UCSD-AML1 (cell line): ENCODE data around the gene PTPRO.

Experiments
- DNase-seq: peaks from one replicate; lab custom pipeline; 2025; ENCODE audit not compliant: unreplicated experiment; lab: John Stamatoyannopoulos, UW

Gene PTPRO

DNA sequence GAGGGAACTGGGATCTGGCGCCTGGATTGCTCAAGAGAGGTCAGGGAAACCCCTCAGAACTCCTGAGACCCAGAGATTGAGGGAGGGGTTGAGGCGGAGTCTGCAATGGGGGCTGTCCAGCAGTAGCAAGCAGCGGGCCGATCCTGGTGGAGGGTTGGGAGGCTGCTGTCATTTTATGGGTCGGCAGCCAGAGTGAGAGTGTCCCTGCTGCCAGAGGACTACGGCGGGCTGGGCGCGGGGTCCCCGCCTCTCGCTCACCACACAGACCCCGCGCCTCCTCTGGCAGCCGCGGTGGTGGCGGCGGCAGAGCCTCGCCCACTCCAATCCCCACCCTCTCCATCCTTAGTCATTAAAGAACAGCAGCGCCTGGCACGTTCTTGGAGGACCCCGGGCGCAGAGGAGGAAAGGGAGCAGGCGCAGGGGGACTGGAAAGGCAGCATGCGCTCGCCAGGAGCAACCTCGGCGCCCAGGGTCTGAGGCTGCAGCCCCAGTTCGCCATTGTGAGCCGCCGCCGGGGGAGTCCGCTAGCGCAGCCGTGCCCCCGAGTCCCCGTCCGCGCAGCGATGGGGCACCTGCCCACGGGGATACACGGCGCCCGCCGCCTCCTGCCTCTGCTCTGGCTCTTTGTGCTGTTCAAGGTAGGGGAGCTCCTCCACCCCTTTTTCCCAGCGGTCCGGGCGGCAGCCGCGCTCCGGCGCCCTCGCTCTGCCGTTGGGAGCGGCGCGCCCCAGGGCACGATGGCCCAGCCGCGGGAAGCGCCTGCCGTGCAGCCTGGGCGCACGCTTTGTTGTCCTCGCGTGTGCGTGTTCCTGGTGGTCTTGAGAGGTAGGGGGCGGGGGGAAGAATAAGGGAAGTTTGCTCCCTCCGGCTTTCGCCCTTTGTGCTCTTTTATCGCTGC is at the start of gene PTPRO:
Gene PTPRO, plus strand, starts transcription at position 345 of the 898 bp plus-strand sequence.
- no peak for DNase-seq

DNA sequence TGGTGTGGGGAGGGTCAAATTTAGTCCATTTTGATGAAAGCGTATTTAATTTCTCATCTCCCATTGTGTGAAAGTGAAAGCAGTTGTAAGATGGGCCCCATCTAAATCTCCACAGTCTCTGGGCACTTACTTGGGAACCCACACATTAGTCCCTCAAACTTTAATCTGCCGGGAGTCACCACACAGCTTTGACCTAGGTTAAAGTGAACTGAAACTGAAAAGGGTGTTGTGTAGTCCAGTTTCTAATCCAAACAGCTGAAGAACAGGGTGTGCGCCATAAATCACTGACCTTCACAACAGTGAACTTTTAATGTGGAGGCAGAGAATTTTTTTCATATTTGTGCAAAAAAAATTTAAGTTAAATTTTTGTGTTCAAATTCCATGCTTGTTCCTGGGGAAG is 48.4 kb upstream of the PTPRO start:
- DNase-seq: no peak

DNA sequence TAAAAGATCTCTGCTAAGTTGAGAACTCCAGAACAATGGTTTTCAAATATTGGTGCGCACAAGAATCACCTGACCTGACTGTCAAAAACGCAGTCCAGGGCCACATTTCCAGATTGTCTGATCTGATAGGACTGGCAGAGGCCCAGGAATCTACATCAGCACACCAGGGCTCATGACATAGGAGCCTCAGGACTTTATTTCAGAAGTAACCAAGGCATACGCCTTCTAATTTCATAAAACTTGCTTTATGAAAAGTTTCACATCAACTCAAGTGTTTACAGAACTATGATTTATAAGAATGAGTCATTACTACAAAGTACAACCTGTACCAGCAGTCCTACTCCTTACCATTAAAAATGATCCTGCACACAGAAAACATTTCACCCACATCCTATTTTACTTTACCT is 47.7 kb upstream of the PTPRO start:
- DNase-seq: no peak

DNA sequence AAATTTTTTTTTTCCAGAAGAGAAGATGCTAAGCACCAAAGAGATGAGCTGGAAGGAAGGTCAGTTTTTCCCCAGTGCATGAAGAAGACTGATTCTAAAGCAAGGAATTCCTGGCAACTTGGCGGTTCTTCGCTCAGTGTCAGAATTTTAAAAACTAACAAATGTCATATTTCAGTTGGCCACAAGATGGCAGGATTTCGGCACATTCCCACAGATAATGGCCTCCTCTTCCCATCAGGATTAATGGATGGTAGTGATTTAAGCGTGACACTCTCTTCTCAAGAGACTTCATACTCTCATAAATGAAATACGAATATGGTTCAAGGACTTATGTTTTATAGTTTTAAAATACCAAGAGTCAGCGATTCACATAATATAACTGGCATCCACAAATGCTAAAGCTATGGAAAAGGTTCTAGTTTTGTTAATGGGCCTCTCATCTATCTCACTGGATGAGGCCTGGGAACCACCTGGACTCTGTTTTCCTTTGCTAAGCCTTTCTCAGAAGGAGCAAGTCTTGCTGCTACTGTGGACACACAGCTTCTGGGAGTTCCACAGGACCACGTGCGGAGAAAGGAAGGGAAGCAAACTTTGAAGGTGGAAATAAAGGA is 46.1 kb upstream of the PTPRO start:
- no peak for DNase-seq

DNA sequence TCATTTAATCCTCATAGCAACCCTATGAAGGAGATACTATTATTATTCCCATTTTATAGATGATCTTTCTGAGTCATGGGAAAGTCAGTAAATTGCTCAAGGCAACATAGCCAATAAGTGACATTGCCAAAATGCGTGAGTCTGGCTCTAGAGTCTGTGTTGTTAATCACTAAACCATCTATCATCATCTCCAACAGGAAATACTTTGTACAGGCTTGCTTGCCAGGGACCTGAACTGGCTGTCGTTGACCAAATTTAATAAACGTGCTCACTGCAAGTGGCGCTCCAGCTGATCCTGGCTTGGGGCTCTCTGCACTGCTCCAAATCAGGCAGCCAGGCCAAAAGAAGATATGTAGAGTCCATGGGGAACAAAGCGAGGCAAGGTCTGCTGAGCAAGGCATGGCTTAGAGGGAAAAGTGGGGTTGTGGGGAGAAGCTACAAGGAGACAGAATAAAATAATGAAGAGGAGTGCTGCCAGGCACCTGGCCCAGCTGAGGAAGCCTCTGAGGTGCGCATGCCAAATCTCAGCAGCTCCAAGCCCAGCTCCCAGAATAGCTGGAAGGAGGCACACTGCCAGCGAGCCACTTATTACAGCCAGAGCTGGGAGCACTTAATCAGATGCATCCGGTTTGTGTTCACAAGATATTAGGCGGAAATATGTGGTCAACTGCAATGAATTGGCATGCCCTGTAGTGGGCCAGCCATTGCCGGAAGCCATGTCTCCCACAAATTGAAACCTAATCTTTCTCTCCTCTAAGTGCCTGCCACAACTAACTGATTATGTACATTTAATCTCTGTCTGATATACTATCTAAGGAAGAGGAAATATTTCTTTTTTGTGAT is 43.3 kb upstream of the PTPRO start:
- DNase-seq: peak; percentile 70

DNA sequence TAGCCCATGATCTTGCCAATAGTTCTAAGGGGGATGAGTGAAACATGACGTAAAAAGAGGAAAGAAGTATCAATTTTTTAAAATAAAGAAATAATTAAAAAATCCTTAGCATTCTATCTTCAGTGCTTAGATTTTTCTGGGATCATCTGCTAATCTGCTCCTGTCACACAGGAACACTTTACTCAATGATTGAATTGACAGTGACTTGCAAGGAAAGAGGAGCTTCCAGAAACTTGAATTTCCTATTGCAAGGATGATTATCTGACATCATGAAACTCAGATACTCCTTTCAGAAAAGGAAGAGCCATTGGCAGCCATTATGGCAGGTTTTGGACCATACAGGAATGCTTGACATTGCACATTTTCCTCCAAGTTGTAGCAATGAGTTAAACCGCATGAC is 41.4 kb upstream of the PTPRO start:
- DNase-seq: no peak

DNA sequence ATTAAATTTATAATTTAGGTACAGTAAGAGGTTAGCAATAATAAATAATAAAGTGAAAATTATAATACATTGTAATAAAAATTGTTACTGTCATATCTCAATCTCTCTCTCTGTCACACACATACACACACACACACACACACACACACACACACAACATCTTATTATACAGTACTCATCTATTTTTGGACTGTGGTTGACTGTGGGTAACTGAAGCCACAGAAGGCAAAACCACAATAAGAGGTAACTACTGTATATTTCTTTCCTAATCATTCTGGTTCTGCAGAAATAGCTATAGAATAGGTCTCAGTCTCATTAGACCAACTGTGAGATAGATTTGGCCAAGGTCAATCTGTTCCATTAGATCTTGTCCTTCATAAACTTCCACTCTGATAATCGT is 33.1 kb upstream of the PTPRO start:
- DNase-seq: no peak

DNA sequence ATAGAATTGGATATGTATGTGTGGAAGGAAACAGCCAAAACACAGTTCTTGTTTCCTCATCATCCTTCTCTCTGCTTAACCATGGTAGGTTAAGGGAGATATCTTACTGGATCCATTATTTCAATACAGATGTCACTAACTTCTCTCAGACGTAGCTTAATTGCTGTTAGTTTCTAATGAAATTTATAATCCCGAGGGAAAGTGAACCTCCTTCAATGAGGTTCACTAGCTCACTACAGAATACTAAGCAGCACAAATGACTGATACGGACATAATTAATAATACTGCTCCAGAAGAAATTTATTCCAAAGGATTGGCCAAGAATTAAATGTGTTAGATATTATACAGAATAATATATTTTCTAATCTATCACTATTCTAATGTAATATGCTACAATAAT is 28.6 kb upstream of the PTPRO start:
- no peak for DNase-seq

DNA sequence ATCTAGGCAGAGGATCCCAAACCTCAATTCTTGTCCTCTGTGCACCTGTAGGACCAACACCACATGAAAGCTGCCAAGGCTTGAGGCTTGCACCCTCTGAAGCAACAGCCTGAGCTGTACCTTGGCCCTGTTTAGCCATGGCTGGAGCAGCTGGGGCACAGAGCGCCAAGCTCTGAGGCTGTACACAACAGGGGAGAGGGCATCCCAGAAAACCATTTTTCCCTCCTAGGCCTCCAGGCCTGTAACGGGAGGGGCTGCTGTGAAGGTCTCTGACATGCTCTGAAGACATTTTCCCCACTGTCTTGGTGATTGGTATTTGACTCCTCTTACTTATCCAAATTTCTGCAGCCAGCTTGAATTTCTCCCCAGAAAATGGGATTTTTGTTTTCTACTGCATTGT is 22.4 kb upstream of the PTPRO start:
- no peak for DNase-seq

DNA sequence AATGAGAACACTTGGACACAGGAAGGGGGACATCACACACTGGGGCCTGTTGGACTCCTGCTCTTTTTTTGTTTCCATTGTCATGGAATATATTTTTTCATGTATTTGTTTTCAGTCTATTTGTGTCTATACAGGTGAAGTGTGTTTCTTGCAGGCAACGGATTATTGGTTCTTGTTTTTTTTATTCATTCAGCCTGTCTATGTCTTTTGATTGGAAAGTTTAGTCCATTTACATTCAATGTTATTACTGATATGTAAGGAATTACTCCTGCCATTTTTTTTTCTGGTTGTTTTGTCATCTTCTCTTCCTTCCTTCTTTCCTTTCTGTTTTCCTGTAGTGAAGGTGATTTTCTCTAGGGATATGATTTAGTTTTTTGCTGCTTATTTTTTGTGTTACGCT is 18.0 kb upstream of the PTPRO start:
- DNase-seq: no peak

DNA sequence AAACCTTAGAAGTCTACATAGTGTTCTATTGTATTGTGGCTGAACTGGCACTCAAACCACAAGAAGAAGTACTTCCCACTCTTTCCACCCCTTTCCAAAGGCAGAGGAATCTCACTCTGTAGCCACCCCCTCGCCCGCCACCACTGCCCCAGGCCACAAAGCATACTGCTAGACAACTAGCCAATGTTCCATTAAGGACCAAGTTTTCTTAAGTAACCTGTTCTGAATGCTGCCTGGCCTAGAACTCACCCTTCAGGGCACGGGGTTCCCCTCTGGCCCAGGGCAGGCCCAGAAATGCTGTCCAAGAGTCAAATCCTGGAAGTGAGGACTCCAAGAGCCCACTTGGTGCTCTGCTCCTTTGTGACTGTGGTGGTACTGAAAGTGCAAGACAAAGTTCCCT is 15.7 kb upstream of the PTPRO start:
- no peak for DNase-seq

DNA sequence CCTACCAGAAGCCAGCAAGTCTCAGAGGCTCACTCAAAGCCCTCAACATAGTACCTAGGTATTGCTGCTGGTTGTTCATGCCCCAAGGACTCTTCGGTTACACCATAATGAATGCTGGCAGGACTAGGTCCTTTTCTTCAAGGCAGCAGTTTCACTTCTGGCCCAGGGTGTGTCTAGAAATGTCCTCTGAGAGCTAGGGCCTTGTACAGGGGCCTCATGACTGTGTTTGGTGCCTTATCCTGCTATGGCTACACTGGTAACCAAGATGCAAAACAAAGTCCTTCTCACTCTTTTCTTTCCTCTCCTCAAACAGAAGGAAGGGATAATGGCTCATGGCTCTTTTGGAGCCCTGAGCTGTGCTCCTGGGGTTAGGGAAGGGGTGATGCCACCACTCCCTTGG is 15.2 kb upstream of the PTPRO start:
- DNase-seq: no peak

DNA sequence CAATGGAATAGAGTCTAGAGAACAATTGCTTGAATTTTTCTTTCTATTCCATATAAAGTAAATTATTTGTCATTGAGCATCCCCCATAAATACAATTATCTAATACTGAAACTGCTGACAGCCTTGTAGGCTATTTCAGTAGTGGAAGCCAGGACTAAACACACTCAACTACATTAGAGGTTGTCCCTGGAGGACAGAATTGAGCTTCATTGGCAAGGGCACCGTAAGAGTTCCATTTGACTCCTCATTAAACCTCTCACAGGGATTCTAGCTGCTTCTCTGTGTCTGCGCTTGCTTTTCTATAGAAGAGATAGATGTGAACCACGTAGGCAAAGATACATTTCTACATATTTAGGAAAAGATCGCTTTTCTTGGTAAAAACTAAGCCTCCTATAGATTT is 3.5 kb upstream of the PTPRO start:
- no peak for DNase-seq

DNA sequence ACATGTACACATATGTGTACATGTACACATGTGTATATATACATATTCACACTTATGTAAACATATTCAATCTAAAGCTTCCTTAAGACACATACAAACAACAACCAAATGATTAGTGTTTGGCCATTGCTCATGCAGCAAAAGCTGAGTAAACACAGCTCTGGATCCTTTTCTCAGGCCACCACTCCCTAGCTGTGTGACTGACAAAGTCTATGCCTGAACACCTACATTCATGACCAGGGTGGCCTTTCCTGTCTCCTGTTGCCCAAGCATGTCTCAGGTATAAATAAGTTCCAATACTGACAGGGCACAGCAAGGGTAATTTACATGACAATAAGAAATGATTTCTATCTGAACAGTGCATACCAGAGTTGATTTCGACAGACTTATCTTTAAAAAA is 1.4 kb upstream of the PTPRO start:
- no peak for DNase-seq

DNA sequence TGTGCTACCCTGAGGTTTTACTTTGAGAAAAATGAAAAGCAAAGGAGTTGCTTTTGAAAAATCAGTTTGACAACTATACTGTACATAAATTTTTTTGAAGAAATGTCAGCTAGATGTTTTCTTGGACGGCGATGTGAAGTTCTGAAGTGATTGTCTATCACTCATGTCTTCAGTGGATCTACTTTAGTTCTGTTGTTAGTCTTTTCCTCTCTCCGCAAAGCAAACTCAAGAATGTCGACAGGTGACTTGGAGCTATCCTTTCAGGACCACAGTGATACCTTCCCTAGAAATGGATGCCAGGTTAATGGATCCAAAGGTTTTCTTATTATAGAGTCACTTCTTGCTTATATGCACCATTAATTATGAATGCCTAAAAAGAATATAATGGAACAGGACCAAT is 1.2 kb downstream of the PTPRO start:
- no peak for DNase-seq

DNA sequence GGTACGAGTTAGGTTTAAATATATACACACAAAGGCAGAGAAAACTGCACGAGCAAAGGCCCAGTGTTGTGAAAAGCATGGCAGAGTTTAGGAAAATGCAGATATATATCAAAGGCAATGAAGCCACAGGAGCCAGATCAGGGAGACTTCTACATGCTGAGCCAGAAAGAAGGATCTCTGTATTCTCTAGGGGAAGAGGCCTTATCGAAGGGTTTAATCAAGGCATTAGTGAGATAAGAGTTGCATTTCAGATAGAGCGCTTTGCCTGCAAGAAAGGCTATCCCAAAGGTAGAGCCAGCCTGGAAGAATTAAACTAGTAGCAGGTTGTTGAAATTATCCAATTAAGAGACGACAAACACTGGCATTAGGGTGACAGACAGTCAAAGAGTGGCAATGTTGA is 7.6 kb downstream of the PTPRO start:
- no peak for DNase-seq

DNA sequence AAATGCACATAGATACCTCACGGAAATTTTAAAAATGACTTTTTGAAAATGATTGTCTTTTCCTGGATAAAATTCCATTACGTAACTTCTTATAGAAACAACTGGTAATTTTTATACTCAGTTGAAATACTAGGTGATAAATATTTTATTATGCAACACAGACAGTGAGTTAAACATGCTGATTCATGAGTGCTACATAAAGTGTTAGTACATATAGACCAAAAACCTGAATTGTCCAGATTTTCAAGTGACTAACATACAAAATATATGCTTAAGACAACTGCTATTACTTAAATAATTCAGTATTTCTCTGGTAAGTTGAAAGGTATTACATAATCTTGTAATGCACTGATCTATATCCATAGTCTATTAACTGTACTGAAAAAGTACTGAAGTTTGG is 11.9 kb downstream of the PTPRO start:
- DNase-seq: no peak

DNA sequence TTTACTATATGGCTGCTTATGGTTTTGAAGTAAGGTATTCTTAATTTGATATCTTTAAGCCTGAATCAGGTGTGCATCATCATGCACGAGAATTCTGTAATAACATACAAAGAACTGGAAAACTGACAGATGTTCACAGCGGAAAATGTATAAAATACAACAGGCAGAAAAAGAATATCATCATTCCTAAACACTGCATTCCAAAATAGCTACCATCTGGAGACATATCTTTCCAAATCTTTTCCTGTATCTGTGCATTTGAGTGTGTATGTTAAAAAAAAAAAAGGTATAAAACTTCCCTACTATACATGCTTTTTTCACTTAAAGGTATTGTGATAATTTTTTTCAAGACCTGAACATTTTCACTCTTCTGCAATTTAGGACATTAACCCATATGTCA is 13.7 kb downstream of the PTPRO start:
- DNase-seq: no peak

DNA sequence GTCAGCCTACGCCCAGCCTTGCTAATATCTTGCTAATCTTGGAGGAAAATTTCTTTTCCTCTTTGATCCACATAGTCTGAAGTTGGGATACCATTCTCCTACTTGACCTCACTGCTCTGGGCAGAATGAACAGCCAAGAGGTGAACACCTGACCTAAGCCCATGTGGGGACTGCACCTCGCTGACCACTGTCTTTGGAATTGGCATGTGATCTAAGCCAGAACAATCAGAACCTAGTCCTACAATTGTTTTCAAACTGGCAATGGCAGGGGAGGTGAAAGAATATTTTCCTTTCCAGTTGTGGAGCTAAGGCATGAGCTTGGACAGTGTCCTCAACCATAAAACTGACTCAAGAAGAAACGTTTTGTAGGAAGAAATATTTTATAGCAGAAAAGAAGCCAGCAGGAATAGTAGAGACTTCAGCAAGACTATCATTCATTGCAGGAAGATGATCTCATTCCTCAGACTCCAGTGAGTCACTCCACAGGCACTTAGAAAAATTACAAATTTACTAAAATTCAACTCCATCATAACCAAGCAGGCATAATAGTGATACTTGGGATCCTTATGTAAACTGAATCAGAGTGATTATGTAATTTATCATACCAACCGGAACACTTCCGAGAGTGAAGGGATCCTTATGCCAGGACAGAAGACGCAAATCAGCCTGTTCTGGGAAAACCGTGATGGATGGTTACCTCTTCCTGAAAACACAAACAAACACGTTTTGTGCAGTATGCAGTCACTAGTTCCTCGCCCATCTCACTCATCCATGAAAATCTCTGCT is 14.7 kb downstream of the PTPRO start:
- DNase-seq: no peak

DNA sequence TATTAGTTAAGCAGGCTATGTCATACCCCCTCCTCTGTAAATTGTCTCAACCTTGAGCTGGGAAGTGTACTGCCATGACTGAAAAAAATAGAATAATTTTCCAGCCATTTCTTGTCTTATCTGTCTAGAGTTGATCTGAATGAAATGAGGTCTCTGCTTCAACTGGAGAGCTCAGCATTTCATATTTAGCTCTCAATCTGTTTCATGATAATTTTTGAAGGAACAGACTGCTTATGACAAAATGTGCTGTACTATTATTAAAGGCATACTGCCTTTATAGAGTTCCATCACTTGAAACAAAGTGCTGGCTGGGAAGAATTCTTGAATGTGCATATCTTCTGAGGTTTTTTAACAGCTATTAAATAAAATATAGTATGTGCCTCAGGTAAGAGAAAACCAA is 19.1 kb downstream of the PTPRO start:
- DNase-seq: no peak

DNA sequence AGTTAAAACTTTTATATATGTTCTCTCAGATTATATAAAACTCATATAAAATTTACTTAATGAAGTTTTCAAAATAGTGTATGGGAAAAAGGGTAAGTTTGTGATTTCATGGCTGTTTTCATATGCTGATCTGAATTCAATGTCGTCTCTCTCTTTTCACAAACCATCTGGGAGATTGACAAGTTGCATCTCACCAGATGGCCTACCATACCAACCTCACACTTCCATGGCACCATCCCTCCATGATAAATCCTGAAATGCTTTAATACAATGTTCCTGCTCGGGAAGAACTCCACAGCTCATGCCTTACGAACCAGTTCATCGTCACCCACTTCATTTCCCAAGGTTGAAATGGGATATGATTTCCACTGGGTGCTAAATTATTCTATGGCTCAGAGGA is 22.3 kb downstream of the PTPRO start:
- no peak for DNase-seq
